Tibial nerve (tissue), 4 donors: ENCODE results near the gene RAB35.

ENCODE experiments used
- CTCF ChIP-seq, 5 experiments: fragments of 200-600 bp in 3 of 5; fragments of 450-650 bp in 2 of 5; sonication (generic) in 3 of 5; IDR thresholded peaks; one replicate each; pipeline ENCODE4 v1.5.1; 2016 to 2019; ENCODE audit warnings: antibody characterized with exemption in 5 of 5, mild to moderate bottlenecking in 3 of 5, moderate library complexity in 2 of 5
- EP300 ChIP-seq, 2 donors: sonication (generic); formaldehyde crosslinking; IDR thresholded peaks; one replicate each; pipeline ENCODE4 v1.6.1; 2017; ENCODE audit warnings: antibody characterized with exemption in 2 of 2, mild to moderate bottlenecking in 1 of 2

- no peak for TF ChIP-seq CTCF (IDR thresholded peaks at IDR 0.05)
- TF ChIP-seq EP300 (IDR thresholded peaks at IDR 0.05) = no peak
Observed at GRCh38 chr12:120091371-120092090, 25.0 kb downstream of the RAB35 start.
